M059J (cell line): ENCODE results near the gene LRRC8B. TPM values are rescaled to one million over a fixed set of nuclear protein-coding genes. Genes with fewer than 3 reads are reported as not detected.

ENCODE experiments used
- DNase-seq: peaks from one replicate; pipeline ENCODE4 v3.0.0-alpha.2; 2012; ENCODE audit warnings: low read depth
- total RNA-seq: library from RNA; depleted of rRNA; stranded (reverse); fragments of >200 nt; shearing (Covaris generic); gene quantifications from 2 replicates; pipeline ENCODE4 v1.2.3, GENCODE V29; 2014

Gene LRRC8B
- total RNA-seq, 1 experiment from 2014 or later, result 0.30 TPM

DNA sequence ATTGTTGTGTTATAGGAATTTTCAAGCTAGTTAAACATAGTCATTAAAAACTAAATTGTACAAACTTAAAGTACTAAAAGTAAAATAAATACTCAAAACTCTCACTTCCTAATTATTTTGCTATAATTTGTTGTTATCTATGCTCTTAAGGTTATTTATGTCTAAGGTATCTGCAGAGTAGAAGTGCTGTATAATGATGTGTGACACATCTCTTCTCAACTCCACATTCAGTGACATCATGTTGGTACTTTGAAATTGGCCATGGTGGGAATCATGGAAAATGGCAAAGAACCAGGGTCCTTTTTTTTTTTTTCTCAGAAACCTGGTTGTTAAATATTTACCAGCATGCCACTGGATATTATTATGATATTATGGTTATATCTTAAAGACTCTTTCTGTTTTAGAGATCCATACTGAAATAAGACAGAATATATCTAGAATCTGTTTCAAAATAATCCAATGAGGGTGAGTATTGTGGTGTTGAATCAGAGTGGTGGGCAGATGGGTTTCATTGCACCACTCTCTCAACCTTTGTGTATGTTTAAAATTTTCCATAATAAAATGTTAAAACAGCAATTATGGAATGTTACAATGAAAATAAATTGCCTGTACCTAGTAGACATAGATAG is 22.4 kb downstream of the LRRC8B start:
- no peak for DNase-seq

- peak; percentile 35 for DNase-seq
These were observed 23.0 kb downstream of the LRRC8B start for GRCh38 chr1:89547563-89548116.

DNA sequence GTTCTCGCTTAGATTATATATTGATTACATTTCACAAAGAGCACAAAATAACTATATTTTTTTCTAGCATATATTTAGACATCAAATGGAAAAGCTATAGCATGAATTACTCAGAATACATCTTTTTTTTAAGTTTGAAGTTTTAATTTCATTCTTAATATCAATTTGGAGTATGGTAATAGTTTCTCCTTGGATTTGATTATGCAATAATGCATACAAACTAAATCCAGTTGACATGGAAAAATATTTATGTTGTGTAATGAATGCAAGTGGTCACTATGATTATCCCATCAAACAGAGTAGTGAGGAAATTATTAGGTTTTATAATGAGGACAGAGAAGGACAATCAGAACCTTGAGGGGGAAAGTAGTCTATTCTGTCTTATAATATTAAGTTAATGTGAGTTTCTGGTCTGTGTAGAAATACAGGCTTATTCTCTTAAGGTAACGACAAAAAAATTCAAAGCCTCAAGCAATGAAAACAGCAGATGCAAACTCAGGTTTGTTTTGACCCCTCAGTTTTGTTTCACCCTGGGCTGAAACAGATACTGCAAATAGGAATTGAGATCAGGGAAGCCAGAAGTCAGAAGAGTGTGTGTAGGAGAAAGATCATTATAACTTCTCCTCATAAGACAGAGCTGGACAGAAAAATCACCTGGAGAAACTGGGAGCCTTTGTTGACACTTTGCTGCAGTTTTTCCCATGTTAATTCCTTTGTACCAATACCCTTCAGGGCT is 23.7 kb downstream of the LRRC8B start:
- no peak for DNase-seq

GRCh38 chr1:89550995-89551394 is 26.4 kb downstream of the LRRC8B start:
- DNase-seq, result no peak

DNA sequence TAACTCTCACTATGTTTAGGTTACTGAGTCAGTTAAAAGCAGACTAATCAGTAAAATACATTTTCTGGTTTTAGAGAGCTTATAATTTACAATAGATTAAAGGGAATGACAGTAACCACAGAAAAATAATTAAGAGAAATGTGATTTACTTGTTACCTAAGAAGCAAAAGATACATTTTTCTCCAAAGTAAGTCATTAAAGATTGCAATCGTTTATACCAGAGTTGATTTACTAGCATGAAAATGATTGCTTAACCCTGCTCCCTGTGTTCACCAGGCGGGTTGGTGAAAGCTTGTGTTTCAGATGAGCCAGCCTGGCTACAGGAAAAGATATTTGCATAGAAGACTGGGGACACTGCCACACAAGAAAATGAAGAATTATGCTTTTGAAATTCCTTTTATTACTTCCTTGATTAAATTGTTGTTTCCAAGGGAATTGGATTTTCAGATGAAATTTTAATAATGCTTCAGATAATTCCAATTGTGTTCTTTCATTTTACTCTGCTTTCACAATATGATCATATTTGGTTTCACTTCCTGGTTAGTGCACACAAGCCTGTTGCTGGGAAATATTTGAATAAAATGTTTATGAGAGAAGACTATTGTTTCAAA is 27.9 kb downstream of the LRRC8B start:
- DNase-seq, result no peak

DNA sequence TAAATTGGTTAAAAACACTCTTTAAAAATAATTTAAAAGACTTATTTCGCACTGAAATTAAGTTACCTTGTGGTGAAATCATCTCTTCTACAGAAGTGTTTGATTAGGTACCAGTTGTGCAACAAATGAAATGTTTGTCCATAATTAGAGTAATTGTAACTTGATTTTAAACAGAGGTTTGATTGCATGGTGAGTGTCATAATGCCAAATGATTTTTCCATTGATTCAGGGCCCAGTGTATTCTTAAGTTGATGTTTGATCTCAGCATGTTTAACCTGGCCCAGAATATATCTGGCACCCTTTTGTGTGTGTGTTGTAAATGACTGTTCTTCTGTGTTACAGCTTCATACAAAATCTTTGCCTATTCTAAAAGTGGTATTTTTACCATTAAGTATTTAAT is 28.5 kb downstream of the LRRC8B start:
- DNase-seq, result no peak

GRCh38 chr1:89555550-89555949 is 30.9 kb downstream of the LRRC8B start:
- DNase-seq, result no peak

DNA sequence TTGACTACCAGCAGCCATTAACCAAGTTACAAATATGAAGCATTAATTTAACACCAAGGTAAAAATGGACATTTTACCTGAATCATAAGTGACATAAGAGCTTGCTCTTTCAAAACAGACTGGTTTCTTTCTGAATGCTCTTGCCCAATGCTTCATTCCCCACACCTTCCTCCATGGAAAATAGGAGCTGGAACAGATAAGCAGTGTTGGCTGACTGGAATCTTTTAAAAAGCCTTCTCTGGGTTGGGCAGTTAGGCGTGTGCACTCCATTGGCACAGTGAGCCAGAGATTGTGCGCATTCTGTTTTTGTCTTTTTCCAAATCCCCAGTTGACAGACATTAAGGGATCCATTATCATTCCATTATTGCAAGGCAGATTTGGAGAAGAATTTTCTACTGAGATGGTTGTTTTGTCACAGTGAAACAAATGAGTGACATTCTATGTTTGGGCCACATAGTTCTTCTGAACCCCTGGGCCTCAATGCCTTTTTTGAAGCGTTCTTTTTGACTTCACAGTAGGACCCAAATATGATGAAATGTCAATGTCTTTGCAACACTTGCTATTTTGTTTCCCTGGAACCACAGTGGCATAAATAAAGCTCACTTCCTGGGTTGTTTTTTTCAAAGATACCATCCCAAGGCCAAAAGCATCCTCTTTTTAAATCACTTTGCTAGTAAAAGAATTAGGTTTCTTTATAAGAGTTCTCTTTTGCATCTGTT is 32.3 kb downstream of the LRRC8B start:
- no peak for DNase-seq

GRCh38 chr1:89557445-89557825 is 32.8 kb downstream of the LRRC8B start:
- no peak for DNase-seq

DNA sequence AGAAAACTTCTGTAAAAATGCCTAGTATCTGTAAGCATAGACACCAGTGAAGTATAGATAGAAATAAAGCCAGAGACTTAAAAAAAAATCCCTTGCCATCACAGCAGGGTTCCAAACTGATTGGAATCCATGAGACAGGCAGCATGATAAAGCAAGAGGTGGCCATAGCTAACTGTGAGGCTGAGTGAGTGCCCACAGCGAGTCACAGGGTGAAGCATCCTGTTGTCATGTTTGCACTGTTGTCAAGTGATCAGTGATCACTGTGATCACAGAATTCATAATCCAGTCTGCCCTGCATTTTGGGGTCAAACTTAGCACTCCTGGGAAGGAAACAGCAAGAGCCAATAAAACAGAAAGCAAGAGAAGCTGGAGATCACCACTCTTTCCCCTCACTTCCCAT is 33.3 kb downstream of the LRRC8B start:
- no peak for DNase-seq

GRCh38 chr1:89563957-89564604 is 39.5 kb downstream of the LRRC8B start:
- DNase-seq, result no peak

DNA sequence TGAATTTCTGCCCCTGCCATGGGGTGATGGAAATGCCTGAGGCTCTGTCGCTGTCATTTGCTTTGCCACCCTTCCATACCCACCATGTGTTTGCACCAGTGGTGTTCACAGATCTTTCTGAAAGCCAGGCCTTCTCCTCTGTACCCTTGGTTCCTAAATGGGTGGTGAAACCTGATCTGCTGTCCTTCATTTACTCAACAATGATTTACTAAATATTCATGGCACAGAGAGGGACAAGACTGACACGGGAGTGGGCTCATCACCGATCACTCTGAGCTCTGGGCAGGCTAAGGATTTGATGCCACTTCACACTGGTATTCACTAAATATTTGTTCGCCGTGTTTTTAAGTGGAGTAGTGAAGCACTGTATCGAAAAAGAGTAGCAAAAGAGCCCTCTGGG is 40.9 kb downstream of the LRRC8B start:
- no peak for DNase-seq

DNA sequence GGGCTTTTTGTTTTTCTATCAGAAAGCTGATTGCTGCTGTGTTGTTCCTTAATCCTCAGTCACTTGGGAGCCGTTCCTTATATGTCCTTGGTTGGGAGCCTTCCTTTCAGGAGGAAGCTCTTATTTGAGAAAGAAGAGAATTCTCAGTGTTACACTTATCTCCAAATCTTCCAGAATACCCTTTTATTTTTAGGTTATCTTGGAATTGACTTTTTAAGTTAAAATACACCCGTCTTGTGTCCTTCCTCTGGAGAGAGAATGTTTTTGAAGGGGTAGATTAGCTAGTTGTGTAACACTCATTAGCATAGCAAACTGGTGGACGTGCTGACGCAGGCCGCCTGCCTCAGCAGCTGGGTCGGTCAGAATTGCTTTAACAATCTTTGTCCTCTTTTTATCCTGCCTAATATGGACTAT is 42.1 kb downstream of the LRRC8B start:
- DNase-seq, result no peak

- DNase-seq, result no peak
These were observed 43.2 kb downstream of the LRRC8B start for GRCh38 chr1:89567797-89568196.

GRCh38 chr1:89573410-89573809 is 48.8 kb downstream of the LRRC8B start:
- DNase-seq, result no peak

- no peak for DNase-seq
These were observed 50.0 kb downstream of the LRRC8B start for GRCh38 chr1:89574621-89575020.

DNA sequence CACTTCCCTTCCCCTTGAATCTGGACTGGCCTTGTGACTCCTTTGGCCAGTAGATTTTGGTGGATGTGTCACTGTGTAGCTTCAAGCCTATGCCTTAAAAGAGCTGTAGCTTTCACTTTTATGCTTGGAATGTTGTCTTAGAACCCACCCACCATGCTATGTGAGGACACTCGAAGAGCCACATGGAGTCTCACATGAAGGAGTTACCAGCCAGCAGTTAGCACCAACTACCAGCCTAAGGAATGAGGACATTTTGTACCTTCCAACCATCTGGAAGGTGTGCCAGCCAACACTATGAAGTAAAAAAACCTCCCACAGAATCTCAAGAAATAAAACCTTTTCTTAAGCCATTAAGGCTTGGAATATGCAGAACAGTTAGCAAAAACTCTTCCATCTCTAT is 50.6 kb downstream of the LRRC8B start:
- DNase-seq, result no peak

DNA sequence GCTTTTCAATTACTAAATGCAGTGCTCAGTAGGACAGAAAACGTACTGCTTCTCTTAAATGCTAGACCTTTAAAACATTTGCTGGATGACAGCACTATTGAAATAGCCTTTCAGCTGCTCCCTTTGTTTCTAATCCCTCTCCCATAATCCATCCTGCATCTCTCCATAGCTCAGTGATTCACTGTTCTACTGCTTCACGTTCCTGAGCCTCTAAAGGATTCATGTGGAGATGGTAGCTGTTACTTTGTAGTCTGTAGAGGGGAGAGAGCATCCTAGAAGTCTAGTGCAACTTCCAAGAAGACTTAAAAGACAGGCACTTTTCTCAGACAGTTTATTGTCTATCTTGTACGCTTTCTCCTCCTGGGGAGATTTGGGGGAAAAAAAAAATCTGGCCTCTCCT is 51.4 kb downstream of the LRRC8B start:
- DNase-seq, result no peak

DNA sequence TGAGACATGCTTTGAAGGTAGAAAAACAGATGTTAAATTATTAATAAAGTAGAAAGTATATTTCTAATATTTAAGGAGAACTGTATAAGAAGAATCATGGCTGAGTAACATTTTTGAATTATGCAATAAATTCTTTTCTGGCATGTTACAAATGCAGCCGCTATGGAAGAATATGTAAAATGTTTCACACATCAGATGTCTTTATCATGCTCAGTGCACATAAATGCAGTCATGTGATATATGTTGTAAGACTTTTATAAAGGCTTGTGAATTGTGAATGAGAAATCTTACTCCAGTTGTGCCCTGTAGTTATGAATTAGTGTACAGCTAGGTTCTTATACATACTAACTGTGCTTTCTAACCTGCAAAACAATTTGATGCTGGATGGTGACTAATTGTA is 53.5 kb downstream of the LRRC8B start:
- no peak for DNase-seq

GRCh38 chr1:89578946-89579684 is 54.5 kb downstream of the LRRC8B start:
- DNase-seq, result no peak

DNA sequence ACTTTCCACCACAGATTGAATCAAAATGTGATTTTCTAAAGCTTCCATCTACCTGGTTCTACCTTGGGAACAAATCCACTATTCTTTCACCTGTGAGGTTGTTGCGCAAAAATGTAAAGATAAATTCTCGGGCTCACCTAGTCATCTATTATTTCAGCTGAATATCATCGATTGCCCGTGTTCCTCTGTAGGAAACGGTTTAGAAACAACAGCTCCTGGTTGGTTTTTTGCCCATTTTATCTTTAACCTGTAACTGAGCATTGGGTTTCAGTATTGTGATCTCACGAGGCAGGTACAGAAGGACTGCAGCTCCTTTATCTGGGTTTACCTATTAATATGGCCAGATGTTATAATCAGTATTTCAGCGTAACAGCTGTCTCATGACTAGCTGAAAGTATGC is 55.4 kb downstream of the LRRC8B start:
- no peak for DNase-seq
